Measurements from ENCODE around the gene CASP2.

Gene CASP2

DNA sequence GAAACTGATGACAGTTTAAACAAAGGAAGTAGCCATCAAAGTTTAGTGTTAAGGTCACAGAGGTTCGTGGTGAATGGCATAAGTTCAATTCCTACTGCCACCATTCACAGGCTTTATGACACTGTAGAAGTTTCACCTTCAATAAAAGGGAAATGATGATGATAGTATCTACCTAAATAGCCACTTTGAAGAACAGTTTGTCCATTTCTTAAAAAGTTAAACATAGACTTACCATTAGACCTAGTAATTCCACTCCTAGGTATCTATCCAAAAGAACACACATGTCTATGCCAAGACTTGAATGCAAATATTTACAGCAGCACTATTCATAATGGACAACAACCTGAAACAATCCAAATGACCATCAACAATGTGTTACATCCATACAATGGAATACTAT, 43.8 kb upstream of the CASP2 start:
- Histone ChIP-seq H3K4me3 (ENCODE audit: low read length, poor library complexity, severe bottlenecking) (no peak overlapping the region), H2AFZ (ENCODE audit: low read length) (no peak overlapping the region), H3K27me3 (ENCODE audit: insufficient read depth, low read length, poor library complexity, severe bottlenecking) (no peaks in the 10 kb centered on the region), H3K79me2 (ENCODE audit: insufficient read depth, low read length) (no peaks in the 10 kb centered on the region), H3K9me2 (replicated peaks; ENCODE audit: low read depth, low read length) (no peaks in the 10 kb centered on the region), H4K20me1 (ENCODE audit: insufficient read depth, low read length, poor library complexity, severe bottlenecking) (no peaks in the 10 kb centered on the region), H3K9me3 (ENCODE audit: insufficient read depth, low read depth, low read length) (no peaks in the 10 kb centered on the region), H3K4me1 (ENCODE audit: insufficient read depth, low read length, poor library complexity, severe bottlenecking) (peaks cover 28% of the 10 kb centered on the region), H3K36me3 (ENCODE audit: insufficient read depth, low read length) (no peaks in the 10 kb centered on the region), H3K4me2 (ENCODE audit: low read depth, low read length, poor library complexity, severe bottlenecking) (peak overlapping the region; percentile 19), H3K9ac (ENCODE audit: low read depth, low read length, poor library complexity, severe bottlenecking) (no peak overlapping the region), H3F3A (ENCODE audit: low read depth) (no peaks in the 10 kb centered on the region)
- TF ChIP-seq, protein P1, sequence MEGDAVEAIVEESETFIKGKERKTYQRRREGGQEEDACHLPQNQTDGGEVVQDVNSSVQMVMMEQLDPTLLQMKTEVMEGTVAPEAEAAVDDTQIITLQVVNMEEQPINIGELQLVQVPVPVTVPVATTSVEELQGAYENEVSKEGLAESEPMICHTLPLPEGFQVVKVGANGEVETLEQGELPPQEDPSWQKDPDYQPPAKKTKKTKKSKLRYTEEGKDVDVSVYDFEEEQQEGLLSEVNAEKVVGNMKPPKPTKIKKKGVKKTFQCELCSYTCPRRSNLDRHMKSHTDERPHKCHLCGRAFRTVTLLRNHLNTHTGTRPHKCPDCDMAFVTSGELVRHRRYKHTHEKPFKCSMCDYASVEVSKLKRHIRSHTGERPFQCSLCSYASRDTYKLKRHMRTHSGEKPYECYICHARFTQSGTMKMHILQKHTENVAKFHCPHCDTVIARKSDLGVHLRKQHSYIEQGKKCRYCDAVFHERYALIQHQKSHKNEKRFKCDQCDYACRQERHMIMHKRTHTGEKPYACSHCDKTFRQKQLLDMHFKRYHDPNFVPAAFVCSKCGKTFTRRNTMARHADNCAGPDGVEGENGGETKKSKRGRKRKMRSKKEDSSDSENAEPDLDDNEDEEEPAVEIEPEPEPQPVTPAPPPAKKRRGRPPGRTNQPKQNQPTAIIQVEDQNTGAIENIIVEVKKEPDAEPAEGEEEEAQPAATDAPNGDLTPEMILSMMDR (conservative IDR thresholded peaks at IDR 0.05; ENCODE audit: low read length) = no peak
- no peak for TF ChIP-seq EZH2phosphoT487 (IDR thresholded peaks at IDR 0.05; ENCODE audit: borderline replicate concordance)

DNA sequence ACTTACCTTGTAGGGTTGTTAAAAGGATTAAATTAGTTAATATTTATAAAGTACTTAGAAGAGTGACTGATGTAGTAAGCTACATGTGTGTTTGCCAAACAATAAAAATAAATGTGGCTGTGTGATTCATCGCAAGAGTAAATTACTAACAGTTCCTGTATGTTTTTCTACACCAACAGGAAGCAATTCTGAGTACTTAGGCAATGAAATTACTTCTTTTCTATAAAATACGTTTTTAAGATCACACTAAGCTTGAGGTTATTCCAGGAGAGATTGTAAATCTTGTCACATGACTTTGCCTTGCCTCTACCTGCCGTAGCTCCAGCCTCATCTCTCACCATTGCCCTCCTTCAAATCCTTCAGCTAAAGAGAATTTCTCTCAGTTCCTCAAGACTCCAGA, 43.0 kb upstream of the CASP2 start:
- Histone ChIP-seq H3F3A (ENCODE audit: low read depth) (no peaks in the 10 kb centered on the region), H3K9me2 (replicated peaks; ENCODE audit: low read depth, low read length) (no peaks in the 10 kb centered on the region), H3K4me1 (ENCODE audit: insufficient read depth, low read length, poor library complexity, severe bottlenecking) (peaks cover 32% of the 10 kb centered on the region), H3K4me2 (ENCODE audit: low read depth, low read length, poor library complexity, severe bottlenecking) (no peak overlapping the region), H4K20me1 (ENCODE audit: insufficient read depth, low read length, poor library complexity, severe bottlenecking) (no peaks in the 10 kb centered on the region), H2AFZ (ENCODE audit: low read length) (no peak overlapping the region), H3K4me3 (ENCODE audit: low read length, poor library complexity, severe bottlenecking) (no peak overlapping the region), H3K27me3 (ENCODE audit: insufficient read depth, low read length, poor library complexity, severe bottlenecking) (no peaks in the 10 kb centered on the region), H3K9ac (ENCODE audit: low read depth, low read length, poor library complexity, severe bottlenecking) (no peak overlapping the region), H3K9me3 (ENCODE audit: insufficient read depth, low read depth, low read length) (no peaks in the 10 kb centered on the region), H3K36me3 (ENCODE audit: insufficient read depth, low read length) (no peaks in the 10 kb centered on the region), H3K79me2 (ENCODE audit: insufficient read depth, low read length) (no peaks in the 10 kb centered on the region)
- TF ChIP-seq, protein P1 (conservative IDR thresholded peaks at IDR 0.05; ENCODE audit: low read length) = no peak
- no peak for TF ChIP-seq EZH2phosphoT487 (IDR thresholded peaks at IDR 0.05; ENCODE audit: borderline replicate concordance)

DNA sequence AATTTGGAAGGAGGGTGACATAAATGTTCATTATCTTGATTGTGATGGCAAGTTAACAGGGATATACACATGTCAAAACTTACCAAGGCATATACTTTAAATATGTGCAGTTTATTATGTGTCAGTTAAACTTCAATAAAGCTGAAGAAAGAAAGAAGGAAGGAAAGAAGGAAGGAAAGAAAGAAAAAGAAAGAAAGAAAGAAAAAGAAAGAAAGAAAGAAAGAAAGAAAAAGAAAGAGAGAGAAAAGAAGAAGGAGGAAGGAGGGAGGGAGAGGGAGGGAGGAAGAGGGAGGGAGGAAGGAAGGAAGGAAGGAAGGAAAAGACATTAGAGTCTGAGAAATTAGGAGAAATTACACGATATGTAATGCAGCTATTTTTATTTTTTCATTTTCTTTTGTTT, 40.8 kb upstream of the CASP2 start:
- peaks cover 51% of the 10 kb centered on the region for H3K4me1 ChIP-seq (ENCODE audit: insufficient read depth, low read length, poor library complexity, severe bottlenecking)
- no peaks in the 10 kb centered on the region for H4K20me1 ChIP-seq (ENCODE audit: insufficient read depth, low read length, poor library complexity, severe bottlenecking)
- TF ChIP-seq EZH2phosphoT487 (IDR thresholded peaks at IDR 0.05; ENCODE audit: borderline replicate concordance) = no peak
- TF ChIP-seq, protein P1 (conservative IDR thresholded peaks at IDR 0.05; ENCODE audit: low read length) = no peak
- no peaks in the 10 kb centered on the region for H3K79me2 ChIP-seq (ENCODE audit: insufficient read depth, low read length)
- no peak overlapping the region for H3K4me3 ChIP-seq (ENCODE audit: low read length, poor library complexity, severe bottlenecking)
- no peaks in the 10 kb centered on the region for H3K36me3 ChIP-seq (ENCODE audit: insufficient read depth, low read length)
- no peaks in the 10 kb centered on the region for H3K9me3 ChIP-seq (ENCODE audit: insufficient read depth, low read depth, low read length)
- H3K4me2 ChIP-seq (ENCODE audit: low read depth, low read length, poor library complexity, severe bottlenecking) = no peak overlapping the region
- H3K27me3 ChIP-seq (ENCODE audit: insufficient read depth, low read length, poor library complexity, severe bottlenecking) = no peaks in the 10 kb centered on the region
- no peak overlapping the region for H2AFZ ChIP-seq (ENCODE audit: low read length)
- no peaks in the 10 kb centered on the region for H3F3A ChIP-seq (ENCODE audit: low read depth)
- H3K9me2 ChIP-seq (replicated peaks; ENCODE audit: low read depth, low read length) = no peaks in the 10 kb centered on the region
- no peak overlapping the region for H3K9ac ChIP-seq (ENCODE audit: low read depth, low read length, poor library complexity, severe bottlenecking)
